ENCODE results near the gene TCEA3.
A peak's percentile ranks its signal among the peaks of the same experiment; 100 is the strongest.

Gene TCEA3

GRCh38 chr1:23395154-23395724, 29.3 kb downstream of the TCEA3 start:
- DNase-seq (ENCODE audit: low read depth) = no peak
- TF ChIP-seq CTCF (conservative IDR thresholded peaks at IDR 0.05; ENCODE audit: low read depth, low read length) = no peak
- no peak overlapping the region for H3K4me3 ChIP-seq (ENCODE audit: low read length)

- no peak overlapping the region for H3K4me3 ChIP-seq (ENCODE audit: low read length)
- DNase-seq (ENCODE audit: low read depth) = no peak
- TF ChIP-seq CTCF (conservative IDR thresholded peaks at IDR 0.05; ENCODE audit: low read depth, low read length) = no peak
Measured at GRCh38 chr1:23394684-23395083, 29.9 kb downstream of the TCEA3 start.

GRCh38 chr1:23394181-23394580, 30.4 kb downstream of the TCEA3 start:
- TF ChIP-seq CTCF (conservative IDR thresholded peaks at IDR 0.05; ENCODE audit: low read depth, low read length) = no peak
- DNase-seq (ENCODE audit: low read depth) = peak; percentile 63
- H3K4me3 ChIP-seq (ENCODE audit: low read length) = no peak overlapping the region

GRCh38 chr1:23393706-23394105, 30.8 kb downstream of the TCEA3 start:
- H3K4me3 ChIP-seq (ENCODE audit: low read length) = no peak overlapping the region

GRCh38 chr1:23392125-23392855, 32.3 kb downstream of the TCEA3 start:
- TF ChIP-seq CTCF (conservative IDR thresholded peaks at IDR 0.05; ENCODE audit: low read depth, low read length) = no peak
- no peak overlapping the region for H3K4me3 ChIP-seq (ENCODE audit: low read length)
- DNase-seq (ENCODE audit: low read depth) = no peak

More at GRCh38 chr1:23393706-23394105, 30.8 kb downstream of the TCEA3 start:
- no peak for TF ChIP-seq CTCF (conservative IDR thresholded peaks at IDR 0.05; ENCODE audit: low read depth, low read length)
- DNase-seq (ENCODE audit: low read depth) = peak; percentile 66

- no peak for TF ChIP-seq CTCF (conservative IDR thresholded peaks at IDR 0.05; ENCODE audit: low read depth, low read length)
- no peak overlapping the region for H3K4me3 ChIP-seq (ENCODE audit: low read length)
- DNase-seq (ENCODE audit: low read depth) = no peak
Measured at GRCh38 chr1:23389837-23390321, 34.7 kb downstream of the TCEA3 start.

GRCh38 chr1:23387494-23387893, 37.1 kb downstream of the TCEA3 start:
- no peak for TF ChIP-seq CTCF (conservative IDR thresholded peaks at IDR 0.05; ENCODE audit: low read depth, low read length)
- no peak for DNase-seq (ENCODE audit: low read depth)
- no peak overlapping the region for H3K4me3 ChIP-seq (ENCODE audit: low read length)
